GM12801 (cell line): ENCODE data around the gene TUBB4A.

Source experiments
- CTCF ChIP-seq: IDR thresholded peaks from one replicate; pipeline ENCODE4 v1.5.1; 2011; ENCODE audit warnings: control low read depth; ENCODE audit not compliant: insufficient read length; ENCODE audit errors: extremely low read depth

Gene TUBB4A

GRCh38 chr19:6509118-6509971 is 7.2 kb upstream of the TUBB4A start:
- TF ChIP-seq CTCF = no peak

GRCh38 chr19:6503407-6504201 is 1.5 kb upstream of the TUBB4A start:
- no peak for TF ChIP-seq CTCF

GRCh38 chr19:6500837-6501739 is 1.0 kb downstream of the TUBB4A start:
- no peak for TF ChIP-seq CTCF

GRCh38 chr19:6499052-6499790 is 2.9 kb downstream of the TUBB4A start:
- no peak for TF ChIP-seq CTCF

- no peak for TF ChIP-seq CTCF
Observed at GRCh38 chr19:6498294-6499036, 3.6 kb downstream of the TUBB4A start.

GRCh38 chr19:6495947-6496346 is 6.2 kb downstream of the TUBB4A start:
- TF ChIP-seq CTCF = no peak
